Thymus (tissue), 11 donors: Measurements from ENCODE around the gene TMOD3. TPM values are rescaled to one million over a fixed set of nuclear protein-coding genes. Genes with fewer than 3 reads are reported as not detected.

Experiments used
- DNase-seq, 9 donors: peaks; one replicate each; pipeline ENCODE4 v3.0.0-alpha.2; 2013; ENCODE audit warnings: low spot score in 9 of 9, low read depth in 6 of 9, missing footprints in 1 of 9
- H3K27ac ChIP-seq, 2 donors: one replicate each; pipeline ENCODE4 v1.5.1; 2013; ENCODE audit warnings: control low read depth in 1 of 2, low read depth in 1 of 2, low read length in 1 of 2, mild to moderate bottlenecking in 1 of 2, moderate library complexity in 1 of 2
- H3K27me3 ChIP-seq, 2 donors: one replicate each; pipeline ENCODE4 v1.5.1; 2013; ENCODE audit warnings: low read length in 1 of 2; ENCODE audit not compliant: control insufficient read depth in 2 of 2, insufficient read depth in 1 of 2
- H3K36me3 ChIP-seq, 2 donors: one replicate each; pipeline ENCODE4 v1.5.1; 2013; ENCODE audit warnings: low read length in 1 of 2, mild to moderate bottlenecking in 1 of 2, moderate library complexity in 1 of 2; ENCODE audit not compliant: control insufficient read depth in 2 of 2, insufficient read depth in 2 of 2
- H3K4me1 ChIP-seq, 2 donors: one replicate each; pipeline ENCODE4 v1.5.1; 2013; ENCODE audit warnings: low read length in 2 of 2; ENCODE audit not compliant: control insufficient read depth in 2 of 2, insufficient read depth in 2 of 2
- H3K4me3 ChIP-seq, 2 donors: one replicate each; pipeline ENCODE4 v1.5.1; 2013; ENCODE audit warnings: low read length in 2 of 2, control low read depth in 1 of 2, mild to moderate bottlenecking in 1 of 2
- H3K9me3 ChIP-seq, 2 donors: one replicate each; pipeline ENCODE4 v1.5.1; 2013; ENCODE audit warnings: low read length in 1 of 2, mild to moderate bottlenecking in 1 of 2; ENCODE audit not compliant: control insufficient read depth in 2 of 2, insufficient read depth in 1 of 2
- WGBS: extraction: QIAGEN DNeasy Blood & Tissue Kit; methylation state at CpG from one replicate; pipeline ENCODE4 v1.1.7; 2013; 5-methylcytosine and 5-hydroxymethylcytosine counted together
- polyA plus RNA-seq: library from polyadenylated mRNA; stranded (reverse); fragments of 200-250 nt; gene quantifications from one replicate; pipeline ENCODE4 v1.2.3, GENCODE V29; 2013
- total RNA-seq: library from RNA; stranded (reverse); fragments of 120-200 nt; gene quantifications from one replicate; pipeline ENCODE4 v1.2.4, GENCODE V29; 2013
- donor health status: healthy.

The TMOD3 gene
- total and polyA plus RNA-seq, 2 donors = 15.8 to 26.3 TPM

DNA sequence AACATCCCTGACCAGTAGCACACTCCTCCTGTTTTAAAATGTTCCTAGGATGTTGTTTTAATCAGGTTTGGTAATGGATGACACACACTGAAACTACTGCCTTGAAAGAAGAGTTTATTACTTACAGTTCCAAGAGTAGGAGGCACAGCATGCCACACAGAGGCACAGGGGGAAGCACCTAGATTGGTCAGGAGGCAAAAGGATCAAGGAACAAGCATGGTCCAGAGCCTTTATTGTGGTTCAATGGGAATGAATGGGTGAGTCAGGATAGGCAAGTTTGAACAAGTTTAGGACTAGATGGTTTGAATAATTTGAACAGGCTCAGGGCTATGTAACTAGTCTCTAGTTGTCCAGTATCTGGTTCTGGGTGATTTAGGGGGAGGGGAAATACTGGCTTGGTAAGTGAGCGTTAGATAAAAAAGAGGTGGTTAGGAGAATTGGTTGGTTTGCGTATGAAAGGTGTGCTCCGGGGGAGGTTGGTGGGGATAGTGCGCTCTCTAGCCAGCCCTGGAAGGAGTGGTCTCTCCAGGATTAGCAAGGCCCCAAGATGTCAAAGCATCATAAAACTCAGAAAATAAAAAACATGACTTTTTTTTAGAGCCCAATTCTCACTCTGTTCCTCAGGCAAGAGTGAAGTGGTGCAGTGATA lies 35.1 kb downstream of the TMOD3 start:
- Histone ChIP-seq H3K36me3 (peaks cover 16 to 36% of the 10 kb centered on the region in 2 donors), H3K27me3 (no peaks in the 10 kb centered on the region), H3K27ac (no peak overlapping the region), H3K9me3 (no peaks in the 10 kb centered on the region), H3K4me1 (peaks cover 0 to 6% of the 10 kb centered on the region in 2 donors), H3K4me3 (no peak overlapping the region)
- WGBS = 99% methylated on average over 4 of the region's 4 CpGs
- no peak for DNase-seq

DNA sequence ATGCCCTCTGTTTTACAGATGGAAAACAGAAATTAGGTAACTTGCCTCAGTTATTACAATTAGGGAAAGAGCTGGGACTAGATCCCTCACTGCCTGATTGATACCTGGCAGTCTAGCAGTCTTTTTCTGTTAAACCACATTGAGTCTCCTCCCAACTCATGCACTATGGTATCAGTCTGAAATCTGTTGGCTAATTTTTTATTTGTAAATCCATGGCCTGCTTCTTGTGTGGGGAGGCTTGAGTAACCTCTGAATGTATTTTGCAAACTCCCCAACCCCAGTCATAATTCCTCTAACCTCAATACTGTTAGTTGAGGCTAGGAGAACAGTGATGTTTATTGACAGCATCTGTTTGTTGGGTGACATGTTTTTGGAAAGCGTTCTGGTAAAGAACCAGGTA lies 35.9 kb downstream of the TMOD3 start:
- Histone ChIP-seq H3K36me3 (peaks cover 17 to 43% of the 10 kb centered on the region in 2 donors), H3K4me1 (peaks cover 0 to 6% of the 10 kb centered on the region in 2 donors), H3K4me3 (no peak overlapping the region), H3K27ac (no peak overlapping the region), H3K27me3 (no peaks in the 10 kb centered on the region), H3K9me3 (no peaks in the 10 kb centered on the region)
- DNase-seq = no peak
- 96% methylated on average over 1 of the region's 1 CpG for WGBS

DNA sequence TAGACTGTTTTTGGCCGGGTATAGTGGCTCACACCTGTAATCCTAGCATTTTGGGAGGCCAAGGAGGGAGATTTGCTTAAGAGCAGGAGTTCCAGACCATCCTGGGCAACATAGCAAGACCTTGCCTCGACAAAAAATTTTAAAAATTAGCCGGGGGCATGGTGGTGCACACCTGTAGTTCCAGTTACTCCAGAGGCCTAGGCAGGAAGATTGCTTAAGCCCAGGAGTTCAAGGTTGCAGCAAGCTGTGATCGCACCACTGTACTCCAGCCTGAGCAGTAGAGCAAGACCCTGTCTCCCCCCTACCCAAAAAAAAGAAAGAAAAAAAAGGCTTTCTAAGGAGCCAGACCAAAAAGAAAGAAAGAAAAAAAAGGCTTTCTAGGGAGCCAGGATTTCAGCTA lies 36.7 kb downstream of the TMOD3 start:
- Histone ChIP-seq H3K4me1 (peaks cover 0 to 6% of the 10 kb centered on the region in 2 donors), H3K4me3 (no peak overlapping the region), H3K27ac (no peak overlapping the region), H3K9me3 (no peaks in the 10 kb centered on the region), H3K27me3 (no peaks in the 10 kb centered on the region), H3K36me3 (peaks cover 19 to 46% of the 10 kb centered on the region in 2 donors)
- WGBS = over 99% methylated on average over 4 of the region's 4 CpGs
- no peak for DNase-seq

DNA sequence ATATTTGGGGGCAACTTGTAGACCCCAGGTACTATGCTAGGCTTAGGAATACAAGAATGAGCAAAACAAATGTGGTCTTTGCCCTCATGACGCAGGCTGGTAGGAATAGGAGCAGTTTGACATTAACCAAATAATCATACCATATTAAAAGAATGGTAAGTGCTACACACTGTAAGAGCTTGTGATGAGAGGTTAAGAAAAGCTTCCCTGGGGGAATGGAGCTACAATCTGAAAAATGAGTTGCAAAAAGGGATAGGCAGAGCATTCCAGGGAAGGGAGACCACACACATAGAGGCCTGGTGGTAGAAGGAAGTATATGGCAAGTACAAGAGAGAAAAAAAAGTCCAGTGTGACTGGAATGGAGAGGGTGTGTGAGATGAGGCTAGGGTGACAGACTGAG lies 37.3 kb downstream of the TMOD3 start:
- H3K36me3 ChIP-seq = peaks cover 19 to 46% of the 10 kb centered on the region in 2 donors

DNA sequence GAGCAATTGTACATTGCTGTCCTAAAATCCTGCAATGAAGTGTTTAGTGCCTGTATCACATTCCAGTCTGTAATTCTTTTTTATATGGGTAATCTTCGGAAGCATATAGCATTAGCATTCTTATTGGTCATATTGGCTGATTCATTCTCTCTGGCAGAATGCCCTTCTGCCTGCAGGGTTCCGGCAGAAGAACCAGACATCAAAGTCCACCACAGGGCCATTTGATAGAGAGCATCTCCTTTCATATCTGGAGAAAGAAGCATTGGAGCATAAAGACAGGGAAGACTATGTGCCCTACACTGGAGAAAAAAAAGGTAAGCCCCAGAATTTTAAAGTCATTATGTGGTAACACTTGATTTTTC lies 39.6 kb downstream of the TMOD3 start:
- no peaks in the 10 kb centered on the region for H3K27me3 ChIP-seq
- 95% methylated on average over 2 of the region's 2 CpGs for WGBS
- H3K4me1 ChIP-seq = no peaks in the 10 kb centered on the region
- no peak overlapping the region for H3K4me3 ChIP-seq
- H3K36me3 ChIP-seq = peaks cover 24 to 45% of the 10 kb centered on the region in 2 donors
- no peak for DNase-seq
- H3K27ac ChIP-seq = no peak overlapping the region
- H3K9me3 ChIP-seq = no peaks in the 10 kb centered on the region

More for the DNA sequence above, 37.3 kb downstream of the TMOD3 start:
- peaks cover 0 to 3% of the 10 kb centered on the region in 2 donors for H3K4me1 ChIP-seq
- H3K9me3 ChIP-seq = no peaks in the 10 kb centered on the region
- no peak for DNase-seq
- H3K27me3 ChIP-seq = no peaks in the 10 kb centered on the region
- WGBS = 99% methylated on average over 1 of the region's 1 CpG
- no peak overlapping the region for H3K27ac ChIP-seq
- no peak overlapping the region for H3K4me3 ChIP-seq

DNA sequence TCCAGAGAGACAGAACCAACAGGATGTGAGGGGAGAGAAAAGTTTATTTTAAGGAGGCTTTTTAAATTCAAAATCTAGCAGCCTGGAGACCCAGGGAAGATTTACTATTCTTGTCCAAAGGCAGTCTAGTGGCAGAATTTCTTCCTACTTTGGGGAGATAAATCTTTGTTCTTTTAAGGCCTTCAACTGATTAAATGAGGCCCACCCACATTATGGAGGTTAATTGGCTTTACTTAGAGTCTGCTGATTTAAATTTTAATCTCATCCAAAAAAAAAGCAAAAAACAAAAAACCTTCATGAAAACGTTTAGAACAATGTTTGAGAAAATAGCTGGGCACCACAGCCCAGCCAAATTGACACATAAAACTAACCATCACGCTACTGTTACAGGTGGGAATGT lies 41.3 kb downstream of the TMOD3 start:
- Histone ChIP-seq H3K9me3 (no peaks in the 10 kb centered on the region), H3K4me3 (no peak overlapping the region), H3K4me1 (no peaks in the 10 kb centered on the region), H3K36me3 (peaks cover 16 to 33% of the 10 kb centered on the region in 2 donors), H3K27me3 (no peaks in the 10 kb centered on the region), H3K27ac (no peak overlapping the region)
- DNase-seq = no peak
- 95% methylated on average over 2 of the region's 2 CpGs for WGBS

DNA sequence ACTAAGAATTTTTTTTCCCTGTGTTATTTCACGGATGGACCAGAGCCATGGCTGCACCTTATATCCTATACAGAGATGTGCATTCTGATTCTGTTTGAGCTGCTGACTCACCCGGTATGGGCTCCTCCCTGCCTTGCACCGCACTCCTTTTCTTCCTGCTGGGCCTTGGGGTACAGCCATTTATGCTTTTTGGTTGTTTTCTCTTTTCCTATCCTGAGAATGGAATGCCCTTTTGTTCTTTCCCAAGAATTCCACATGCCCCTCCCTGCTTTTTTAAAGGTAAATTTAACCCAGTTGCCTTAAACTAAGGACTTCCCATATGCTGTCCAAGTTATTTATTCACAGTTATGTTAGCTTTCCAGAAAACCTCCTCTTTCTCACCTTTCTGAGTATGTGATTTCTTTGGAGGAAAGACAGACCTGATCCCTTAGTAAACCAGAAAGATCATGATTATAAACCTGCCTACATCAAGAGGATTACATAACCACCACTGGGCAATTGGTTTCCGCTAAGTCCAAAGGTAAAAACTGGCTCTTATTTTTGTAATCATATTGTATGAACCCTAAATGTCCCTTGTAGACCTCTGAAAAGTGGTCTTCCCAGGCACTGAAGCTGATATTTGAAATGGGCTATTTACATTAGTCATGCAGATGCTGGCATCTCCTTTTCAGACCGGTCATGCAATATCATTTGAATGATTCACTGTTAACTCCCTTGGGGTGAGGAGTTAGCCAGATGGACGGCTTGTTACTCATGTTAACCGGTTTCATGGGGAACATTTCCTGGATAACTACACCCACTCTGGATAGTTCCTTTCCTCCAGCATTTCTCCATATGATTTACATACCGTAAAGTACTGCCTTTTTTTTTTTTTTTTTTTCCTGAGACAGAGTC lies 45.5 kb downstream of the TMOD3 start:
- 96% methylated on average over 8 of the region's 8 CpGs for WGBS
- no peaks in the 10 kb centered on the region for H3K27me3 ChIP-seq
- no peaks in the 10 kb centered on the region for H3K4me1 ChIP-seq
- no peaks in the 10 kb centered on the region for H3K9me3 ChIP-seq
- H3K36me3 ChIP-seq = peaks cover 11 to 26% of the 10 kb centered on the region in 2 donors
- H3K27ac ChIP-seq = no peak overlapping the region
- no peak for DNase-seq
- H3K4me3 ChIP-seq = no peak overlapping the region

DNA sequence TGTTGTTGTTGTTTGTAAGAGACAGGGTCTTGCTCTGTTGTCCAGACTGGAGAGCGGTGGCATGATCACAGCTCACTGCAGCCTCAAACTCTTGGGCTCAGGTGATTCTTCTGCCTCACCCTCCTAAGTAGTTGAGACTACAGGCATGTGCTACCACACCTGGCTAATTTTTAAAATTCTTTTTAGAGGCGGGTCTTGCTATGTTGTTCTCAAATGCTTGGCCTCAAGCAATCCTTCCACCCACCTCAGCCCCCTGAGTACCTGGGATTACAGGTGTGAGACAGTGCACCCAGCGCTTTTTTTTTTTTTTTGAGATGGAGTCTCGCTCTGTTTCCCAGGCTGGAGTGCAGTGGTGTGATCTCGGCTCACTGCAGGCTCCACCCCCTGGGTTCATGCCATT lies 46.7 kb downstream of the TMOD3 start:
- DNase-seq = no peak
- 96% methylated on average over 5 of the region's 5 CpGs for WGBS
- Histone ChIP-seq H3K4me3 (no peak overlapping the region), H3K4me1 (no peaks in the 10 kb centered on the region), H3K36me3 (peaks cover 8 to 20% of the 10 kb centered on the region in 2 donors), H3K27me3 (no peaks in the 10 kb centered on the region), H3K9me3 (no peaks in the 10 kb centered on the region), H3K27ac (no peak overlapping the region)
